Ishikawa (cell line): ENCODE results near the gene CCSER2.

Experiments
- CEBPB ChIP-seq: IDR thresholded peaks from 2 replicates; pipeline ENCODE4 v1.6.1; 2012
- CREB1 ChIP-seq: IDR thresholded peaks from 2 replicates; pipeline ENCODE4 v1.6.1; 2012; ENCODE audit warnings: low read depth
- EGR1 ChIP-seq: IDR thresholded peaks from 2 replicates; pipeline ENCODE4 v1.6.1; 2012
- EP300 ChIP-seq: IDR thresholded peaks from 2 replicates; pipeline ENCODE4 v1.6.1; 2012; ENCODE audit warnings: borderline replicate concordance
- FOXM1 ChIP-seq: IDR thresholded peaks from 2 replicates; pipeline ENCODE4 v1.6.1; 2012; ENCODE audit warnings: low read depth, borderline replicate concordance
- NFIC ChIP-seq: IDR thresholded peaks from 2 replicates; pipeline ENCODE4 v1.6.1; 2012
- RAD21 ChIP-seq: IDR thresholded peaks from 2 replicates; pipeline ENCODE4 v1.6.1; 2012; ENCODE audit warnings: low read depth
- TAF1 ChIP-seq: IDR thresholded peaks from 2 replicates; pipeline ENCODE4 v1.6.1; 2012; ENCODE audit warnings: low read depth, mild to moderate bottlenecking
- TCF12 ChIP-seq: IDR thresholded peaks from 2 replicates; pipeline ENCODE4 v1.6.1; 2012; ENCODE audit warnings: low read depth
- TEAD4 ChIP-seq: IDR thresholded peaks from 2 replicates; pipeline ENCODE4 v1.6.1; 2012
- USF1 ChIP-seq: IDR thresholded peaks from 2 replicates; pipeline ENCODE4 v1.6.1; 2012
- YY1 ChIP-seq: IDR thresholded peaks from 2 replicates; pipeline ENCODE4 v1.6.1; 2012; ENCODE audit warnings: low read depth
- ZBTB7A ChIP-seq: IDR thresholded peaks from 2 replicates; pipeline ENCODE4 v1.6.1; 2012; ENCODE audit warnings: low read depth
- TF ChIP-seq, protein P1 (sequence below): IDR thresholded peaks from 2 replicates; pipeline ENCODE4 v1.6.1; 2012; ENCODE audit warnings: low read depth, mild to moderate bottlenecking
- TF ChIP-seq, protein P2 (sequence below): IDR thresholded peaks from 2 replicates; pipeline ENCODE4 v1.6.1; 2012

Gene CCSER2

GRCh38 chr10:84341983-84342382, 13.6 kb downstream of the CCSER2 start:
- TF ChIP-seq CREB1 = no peak
- TF ChIP-seq NFIC = no peak
- no peak for TF ChIP-seq RAD21
- no peak for TF ChIP-seq EP300
- TF ChIP-seq CEBPB = no peak
- TF ChIP-seq, protein P1, sequence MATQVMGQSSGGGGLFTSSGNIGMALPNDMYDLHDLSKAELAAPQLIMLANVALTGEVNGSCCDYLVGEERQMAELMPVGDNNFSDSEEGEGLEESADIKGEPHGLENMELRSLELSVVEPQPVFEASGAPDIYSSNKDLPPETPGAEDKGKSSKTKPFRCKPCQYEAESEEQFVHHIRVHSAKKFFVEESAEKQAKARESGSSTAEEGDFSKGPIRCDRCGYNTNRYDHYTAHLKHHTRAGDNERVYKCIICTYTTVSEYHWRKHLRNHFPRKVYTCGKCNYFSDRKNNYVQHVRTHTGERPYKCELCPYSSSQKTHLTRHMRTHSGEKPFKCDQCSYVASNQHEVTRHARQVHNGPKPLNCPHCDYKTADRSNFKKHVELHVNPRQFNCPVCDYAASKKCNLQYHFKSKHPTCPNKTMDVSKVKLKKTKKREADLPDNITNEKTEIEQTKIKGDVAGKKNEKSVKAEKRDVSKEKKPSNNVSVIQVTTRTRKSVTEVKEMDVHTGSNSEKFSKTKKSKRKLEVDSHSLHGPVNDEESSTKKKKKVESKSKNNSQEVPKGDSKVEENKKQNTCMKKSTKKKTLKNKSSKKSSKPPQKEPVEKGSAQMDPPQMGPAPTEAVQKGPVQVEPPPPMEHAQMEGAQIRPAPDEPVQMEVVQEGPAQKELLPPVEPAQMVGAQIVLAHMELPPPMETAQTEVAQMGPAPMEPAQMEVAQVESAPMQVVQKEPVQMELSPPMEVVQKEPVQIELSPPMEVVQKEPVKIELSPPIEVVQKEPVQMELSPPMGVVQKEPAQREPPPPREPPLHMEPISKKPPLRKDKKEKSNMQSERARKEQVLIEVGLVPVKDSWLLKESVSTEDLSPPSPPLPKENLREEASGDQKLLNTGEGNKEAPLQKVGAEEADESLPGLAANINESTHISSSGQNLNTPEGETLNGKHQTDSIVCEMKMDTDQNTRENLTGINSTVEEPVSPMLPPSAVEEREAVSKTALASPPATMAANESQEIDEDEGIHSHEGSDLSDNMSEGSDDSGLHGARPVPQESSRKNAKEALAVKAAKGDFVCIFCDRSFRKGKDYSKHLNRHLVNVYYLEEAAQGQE = no peak
- no peak for TF ChIP-seq TAF1
- TF ChIP-seq FOXM1 = no peak
- no peak for TF ChIP-seq YY1
- no peak for TF ChIP-seq TEAD4
- no peak for TF ChIP-seq USF1
- TF ChIP-seq EGR1 = no peak
- no peak for TF ChIP-seq ZBTB7A
- TF ChIP-seq TCF12 = no peak
- TF ChIP-seq, protein P2, sequence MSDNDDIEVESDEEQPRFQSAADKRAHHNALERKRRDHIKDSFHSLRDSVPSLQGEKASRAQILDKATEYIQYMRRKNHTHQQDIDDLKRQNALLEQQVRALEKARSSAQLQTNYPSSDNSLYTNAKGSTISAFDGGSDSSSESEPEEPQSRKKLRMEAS = no peak

GRCh38 chr10:84342584-84342983, 14.2 kb downstream of the CCSER2 start:
- TF ChIP-seq CREB1 (no peak), TAF1 (no peak), CEBPB (no peak), FOXM1 (no peak), NFIC (no peak), TCF12 (no peak), EP300 (no peak), ZBTB7A (no peak), USF1 (no peak), TEAD4 (no peak)
- TF ChIP-seq, protein P2 = no peak

GRCh38 chr10:84343831-84344230, 15.4 kb downstream of the CCSER2 start:
- TF ChIP-seq TCF12 = no peak
- TF ChIP-seq, protein P1 = no peak
- no peak for TF ChIP-seq ZBTB7A
- TF ChIP-seq RAD21 = no peak
- no peak for TF ChIP-seq NFIC
- no peak for TF ChIP-seq CREB1
- TF ChIP-seq TEAD4 = no peak
- no peak for TF ChIP-seq CEBPB
- TF ChIP-seq EGR1 = no peak
- TF ChIP-seq EP300 = no peak

DNA sequence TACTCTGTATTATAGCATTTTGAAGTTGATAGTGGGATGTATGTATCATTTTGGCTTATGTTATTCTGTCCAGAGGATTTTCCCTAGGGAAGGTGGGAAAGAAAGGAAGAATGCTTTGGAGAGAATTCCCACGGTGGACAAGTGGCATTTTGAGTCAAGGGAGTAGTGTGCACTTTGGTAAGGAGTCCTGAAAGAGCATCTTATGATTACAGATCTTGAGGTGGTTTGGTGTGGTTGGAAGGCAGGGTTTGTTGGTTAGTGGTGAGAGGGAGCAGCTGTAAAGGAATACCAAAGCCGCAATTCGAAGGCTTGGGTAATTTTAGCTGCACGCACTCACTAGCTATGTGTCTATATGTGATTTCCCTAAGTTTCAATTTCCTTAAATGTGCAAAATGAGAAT, 16.1 kb downstream of the CCSER2 start:
- TF ChIP-seq TEAD4 (no peak), EGR1 (no peak), USF1 (no peak)
- TF ChIP-seq, protein P2 = no peak

DNA sequence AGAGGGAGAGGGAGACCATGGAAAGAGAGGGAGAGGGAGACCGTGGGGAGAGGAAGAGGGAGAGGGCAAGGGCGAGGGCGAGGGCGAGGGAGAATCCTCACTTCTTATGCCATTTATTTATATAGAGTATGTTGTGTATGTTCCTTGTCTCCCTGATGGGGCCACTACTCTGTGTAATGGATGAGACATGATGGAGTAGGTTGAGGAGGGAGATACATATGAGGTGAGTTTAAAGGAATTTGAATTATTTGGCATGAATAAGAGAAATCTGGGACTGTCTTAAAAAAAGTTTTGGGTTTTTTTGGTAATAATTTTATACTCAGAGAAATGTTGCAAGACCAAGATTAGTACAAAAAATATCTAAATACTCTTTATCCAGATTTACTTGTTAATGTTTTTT, 20.1 kb downstream of the CCSER2 start:
- TF ChIP-seq ZBTB7A (no peak), FOXM1 (no peak), USF1 (no peak), CREB1 (no peak), NFIC (no peak), TCF12 (no peak), RAD21 (no peak)
- TF ChIP-seq, protein P2 = no peak
- TF ChIP-seq, protein P1 = no peak
